B cell (primary cell): ENCODE measurements around the gene KIR2DL1. TPM values are rescaled to one million over a fixed set of nuclear protein-coding genes. Genes with fewer than 3 reads are reported as not detected.

Experiments
- ATAC-seq: fragments of 200-7000 bp; cut with Tn5 transposase; one replicate; pipeline ENCODE4 v1.10.0; 2021; ENCODE audit warnings: low read depth, mild to moderate bottlenecking, moderate number of reproducible peaks, moderate library complexity
- CTCF ChIA-PET: fragments of 350-600 bp; sonication (Branson Sonifier 250); formaldehyde crosslinking; loops from one replicate; lab custom pipeline; 2021; ENCODE audit warnings: antibody characterized with exemption, inconsistent platforms; lab: Charles Lee
- POLR2A ChIA-PET: fragments of 350-600 bp; sonication (Branson Sonifier 250); formaldehyde crosslinking; loops from one replicate; lab custom pipeline; 2021; ENCODE audit warnings: antibody characterized with exemption; lab: Charles Lee
- DNase-seq: peaks from one replicate; pipeline ENCODE4 v3.0.0; 2013
- H2AFZ ChIP-seq: 2 replicates; pipeline ENCODE4 v1.6.1; 2012; ENCODE audit warnings: mild to moderate bottlenecking, low read depth, low read length; ENCODE audit not compliant: insufficient read depth, poor library complexity, severe bottlenecking
- H3K27ac ChIP-seq, 2 donors: 1 replicate in 1 of 2; 2 replicates in 1 of 2; pipeline ENCODE4 v1.5.1; 2012 to 2013; ENCODE audit warnings: low read length in 2 of 2, mild to moderate bottlenecking in 2 of 2, moderate library complexity in 1 of 2
- H3K27me3 ChIP-seq, 4 experiments: fragments of 200-600 bp in 1 of 4; sonication (generic) in 1 of 4; replicated peaks in 1 of 4; 1 replicate in 2 of 4; 2 replicates in 2 of 4; pipeline versions ENCODE4 v1.6.1 to v1.7.0; 2013 to 2016; ENCODE audit warnings: low read length in 3 of 4, mild to moderate bottlenecking in 2 of 4, mixed read lengths in 1 of 4, moderate library complexity in 1 of 4; ENCODE audit not compliant: insufficient read depth in 4 of 4, control insufficient read depth in 3 of 4; ENCODE audit errors: control extremely low read depth in 1 of 4
- H3K36me3 ChIP-seq, 2 experiments: replicated peaks in 1 of 2; 1 replicate in 1 of 2; 2 replicates in 1 of 2; pipeline versions ENCODE4 v1.6.1 to v1.7.1; 2013; ENCODE audit warnings: low read length in 1 of 2; ENCODE audit not compliant: insufficient read depth in 2 of 2, control insufficient read depth in 1 of 2; ENCODE audit errors: control extremely low read depth in 1 of 2, extremely low read depth in 1 of 2
- H3K4me1 ChIP-seq, 2 donors: fragments of 200-600 bp in 1 of 2; sonication (generic) in 1 of 2; 1 replicate in 1 of 2; 2 replicates in 1 of 2; pipeline versions ENCODE4 v1.5.1 to v1.6.1; 2013 to 2017; ENCODE audit warnings: low read length in 2 of 2; ENCODE audit not compliant: control insufficient read depth in 2 of 2, insufficient read depth in 2 of 2
- H3K4me2 ChIP-seq: replicated peaks from 2 replicates; pipeline ENCODE3; 2012; ENCODE audit warnings: mild to moderate bottlenecking, low read depth, low read length; ENCODE audit not compliant: poor library complexity, severe bottlenecking
- H3K4me3 ChIP-seq, 5 experiments: fragments of 200-600 bp in 1 of 5; sonication (generic) in 1 of 5; 1 replicate in 3 of 5; 2 replicates in 2 of 5; pipeline versions ENCODE4 v1.5.1 to v1.7.0; 2011 to 2016; ENCODE audit warnings: low read length in 4 of 5, mild to moderate bottlenecking in 4 of 5, low read depth in 2 of 5, control low read depth in 1 of 5, moderate library complexity in 1 of 5; ENCODE audit not compliant: insufficient read depth in 1 of 5; ENCODE audit errors: control extremely low read depth in 1 of 5, extremely low read depth in 1 of 5
- H3K79me2 ChIP-seq: fragments of 200-600 bp; sonication (generic); one replicate; pipeline ENCODE4 v1.6.0; 2016; ENCODE audit warnings: low read length; ENCODE audit not compliant: control insufficient read depth, insufficient read depth
- H3K9ac ChIP-seq: fragments of 200-600 bp; sonication (generic); 2 replicates; pipeline ENCODE4 v1.6.1; 2017; ENCODE audit warnings: mild to moderate bottlenecking, low read length, moderate library complexity
- H3K9me3 ChIP-seq, 3 donors: one replicate each; pipeline versions ENCODE4 v1.6.1 to v1.7.1; 2013; ENCODE audit warnings: low read length in 2 of 3; ENCODE audit not compliant: control insufficient read depth in 2 of 3, insufficient read depth in 1 of 3; ENCODE audit errors: control extremely low read depth in 1 of 3
- H4K20me1 ChIP-seq: 2 replicates; pipeline ENCODE4 v1.6.0; 2012; ENCODE audit warnings: mild to moderate bottlenecking, low read length; ENCODE audit not compliant: insufficient read depth, control insufficient read depth, poor library complexity, severe bottlenecking
- H3K27ac Mint-ChIP-seq: one replicate; pipeline ENCODE4 v1.8.0; 2021; ENCODE audit warnings: mixed read lengths
- H3K27me3 Mint-ChIP-seq: one replicate; pipeline ENCODE4 v1.8.0; 2021; ENCODE audit warnings: mixed read lengths
- H3K4me1 Mint-ChIP-seq: one replicate; pipeline ENCODE4 v1.8.0; 2021; ENCODE audit warnings: mixed read lengths
- H3K4me3 Mint-ChIP-seq: one replicate; pipeline ENCODE4 v1.8.0; 2021; ENCODE audit warnings: mixed read lengths
- H3K9me3 Mint-ChIP-seq: one replicate; pipeline ENCODE4 v1.8.0; 2022; ENCODE audit warnings: mixed read lengths; ENCODE audit not compliant: insufficient read depth
- EZH2 ChIP-seq: IDR thresholded peaks from 2 replicates; pipeline ENCODE4 v1.6.1; 2012; ENCODE audit warnings: borderline replicate concordance, low read depth, mild to moderate bottlenecking, moderate library complexity, low read length; ENCODE audit not compliant: insufficient read depth, poor library complexity, severe bottlenecking
- WGBS: methylation state at CpG from one replicate; pipeline ENCODE4 v1.1.5; 2013; ENCODE audit warnings: missing lambda C conversion rate; ENCODE audit not compliant: insufficient coverage; 5-methylcytosine and 5-hydroxymethylcytosine counted together
- intact Hi-C: fragments of 100-400 bp; cut with micrococcal nuclease; formaldehyde crosslinking; loops from one replicate; pipeline ENCODE4 v1.10.0; 2022
- polyA plus RNA-seq: library from polyadenylated mRNA; depleted of rRNA; stranded (reverse); fragments of >200 nt; gene quantifications from 2 replicates; pipeline ENCODE4 v1.2.3, GENCODE V29; 2012
- total RNA-seq, 2 donors: library from RNA; stranded (reverse); fragments of 120-200 nt in 1 of 2; gene quantifications; 1 replicate in 1 of 2; 2 replicates in 1 of 2; pipeline versions ENCODE4 v1.2.3 to v1.2.4, GENCODE V29; 2013 to 2022
- TF ChIP-seq, protein P1 (sequence below): fragments of 200-600 bp; IDR thresholded peaks from one replicate; pipeline ENCODE4 v1.8.0; 2022; ENCODE audit warnings: antibody characterized with exemption, mild to moderate bottlenecking

KIR2DL1 gene
- total and polyA plus RNA-seq, 2 donors (not counting 1 experiment from before 2014, with no cell fraction given): 0.04 TPM; not detected in 1

DNA sequence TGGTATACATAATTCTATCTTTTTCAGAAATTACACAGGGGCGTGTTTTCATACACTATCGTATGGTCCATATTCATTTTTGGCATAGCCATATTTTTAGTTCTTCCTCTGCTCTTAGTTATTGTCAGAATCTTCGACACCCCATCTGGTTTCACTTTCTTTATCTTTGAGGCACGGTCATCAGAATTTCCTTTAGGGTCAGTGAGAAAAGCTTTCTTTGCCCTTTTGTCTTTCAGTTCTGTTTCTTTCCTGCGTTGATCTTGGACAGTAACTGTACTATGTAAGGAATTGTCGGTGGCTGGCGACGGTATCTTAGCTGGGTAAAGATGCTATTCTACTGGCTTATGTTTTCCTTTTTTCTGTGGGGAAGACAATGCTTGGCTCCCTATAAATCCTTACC, 23.2 kb downstream of the KIR2DL1 start:
- TF ChIP-seq, protein P1, sequence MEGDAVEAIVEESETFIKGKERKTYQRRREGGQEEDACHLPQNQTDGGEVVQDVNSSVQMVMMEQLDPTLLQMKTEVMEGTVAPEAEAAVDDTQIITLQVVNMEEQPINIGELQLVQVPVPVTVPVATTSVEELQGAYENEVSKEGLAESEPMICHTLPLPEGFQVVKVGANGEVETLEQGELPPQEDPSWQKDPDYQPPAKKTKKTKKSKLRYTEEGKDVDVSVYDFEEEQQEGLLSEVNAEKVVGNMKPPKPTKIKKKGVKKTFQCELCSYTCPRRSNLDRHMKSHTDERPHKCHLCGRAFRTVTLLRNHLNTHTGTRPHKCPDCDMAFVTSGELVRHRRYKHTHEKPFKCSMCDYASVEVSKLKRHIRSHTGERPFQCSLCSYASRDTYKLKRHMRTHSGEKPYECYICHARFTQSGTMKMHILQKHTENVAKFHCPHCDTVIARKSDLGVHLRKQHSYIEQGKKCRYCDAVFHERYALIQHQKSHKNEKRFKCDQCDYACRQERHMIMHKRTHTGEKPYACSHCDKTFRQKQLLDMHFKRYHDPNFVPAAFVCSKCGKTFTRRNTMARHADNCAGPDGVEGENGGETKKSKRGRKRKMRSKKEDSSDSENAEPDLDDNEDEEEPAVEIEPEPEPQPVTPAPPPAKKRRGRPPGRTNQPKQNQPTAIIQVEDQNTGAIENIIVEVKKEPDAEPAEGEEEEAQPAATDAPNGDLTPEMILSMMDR: no peak
- no peak for TF ChIP-seq EZH2
- Histone ChIP-seq H3K27me3 (peaks cover 0 to 4% (median 0%) of the 10 kb centered on the region in 4 experiments), H3K79me2 (no peaks in the 10 kb centered on the region), H3K4me2 (peak overlapping the region; percentile 64), H3K36me3 (no peaks in the 10 kb centered on the region), H3K9me3 (no peaks in the 10 kb centered on the region), H4K20me1 (no peaks in the 10 kb centered on the region), H3K4me3 (peak overlapping the region; percentile 15 to 62 (median 38)), H3K9ac (peak overlapping the region; percentile 61), H2AFZ (peak overlapping the region; percentile 81), H3K4me1 (peaks cover 3 to 5% of the 10 kb centered on the region in 2 donors), H3K27ac (peak overlapping the region in 1 of 2 donors; percentile 11)
- CTCF ChIA-PET: no interaction called here
- peaks cover 17% of the 10 kb centered on the region for H3K27me3 Mint-ChIP-seq
- peaks cover 15% of the 10 kb centered on the region for H3K4me1 Mint-ChIP-seq
- POLR2A ChIA-PET: no interaction called here
- no peaks in the 10 kb centered on the region for H3K9me3 Mint-ChIP-seq
- 0% methylated on average over 3 of the region's 8 CpGs for WGBS
- H3K4me3 Mint-ChIP-seq: peak overlapping the region; percentile 66
- no peak for ATAC-seq
- H3K27ac Mint-ChIP-seq: no peak overlapping the region
- peak; percentile 16 for DNase-seq
- intact Hi-C loops: no loop called here

DNA sequence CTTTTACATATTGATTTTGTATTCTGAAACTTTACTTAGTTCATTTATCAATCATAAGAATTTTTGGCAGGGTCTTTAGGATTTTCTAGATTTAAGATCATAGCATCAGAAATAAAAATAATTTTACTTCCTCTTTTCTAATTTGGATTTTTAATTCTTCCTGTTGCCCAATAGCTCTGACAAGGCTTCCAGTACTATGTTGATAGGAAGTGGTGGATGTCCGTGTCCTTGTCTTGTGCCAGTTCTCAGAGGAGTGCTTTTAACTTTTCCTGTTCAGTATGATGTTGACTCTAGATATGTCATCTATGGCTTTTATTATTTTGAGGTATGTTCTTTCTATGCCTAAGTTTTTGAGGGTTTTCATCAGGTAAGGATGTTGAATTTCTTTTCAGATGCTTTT, 26.2 kb downstream of the KIR2DL1 start:
- Mint-ChIP-seq H3K27me3 (peaks cover 24% of the 10 kb centered on the region), H3K27ac (no peak overlapping the region), H3K4me3 (no peak overlapping the region), H3K9me3 (peaks cover 3% of the 10 kb centered on the region), H3K4me1 (peaks cover 15% of the 10 kb centered on the region)
- H3K4me2 ChIP-seq: no peak overlapping the region
- H3K4me1 ChIP-seq: peaks cover 3 to 5% of the 10 kb centered on the region in 2 donors
- H3K27me3 ChIP-seq: peaks cover 0 to 12% (median 0%) of the 10 kb centered on the region in 4 experiments
- CTCF ChIA-PET: no interaction called here
- POLR2A ChIA-PET: no interaction called here
- H3K36me3 ChIP-seq: no peaks in the 10 kb centered on the region
- no peak overlapping the region for H3K27ac ChIP-seq
- DNase-seq (no peak), ATAC-seq (no peak)
- intact Hi-C loops: no loop called here
- no peak overlapping the region for H3K4me3 ChIP-seq
- no peaks in the 10 kb centered on the region for H3K9me3 ChIP-seq
- H3K79me2 ChIP-seq: no peaks in the 10 kb centered on the region
- H3K9ac ChIP-seq: no peak overlapping the region
- TF ChIP-seq, protein P1: no peak
- no peak for TF ChIP-seq EZH2
- no CpG with 5 or more reads among the region's 1 CpG for WGBS
- no peak overlapping the region for H2AFZ ChIP-seq
- no peaks in the 10 kb centered on the region for H4K20me1 ChIP-seq
